GM21825 (cell line): ENCODE data around the gene COL2A1.

Experiments used
- ATAC-seq: cut with Tn5 transposase; IDR thresholded peaks from one replicate; pipeline ENCODE4 v1.9.1; 2021; ENCODE audit warnings: mild to moderate bottlenecking, moderate library complexity; ENCODE audit not compliant: unreplicated experiment

Gene COL2A1

DNA sequence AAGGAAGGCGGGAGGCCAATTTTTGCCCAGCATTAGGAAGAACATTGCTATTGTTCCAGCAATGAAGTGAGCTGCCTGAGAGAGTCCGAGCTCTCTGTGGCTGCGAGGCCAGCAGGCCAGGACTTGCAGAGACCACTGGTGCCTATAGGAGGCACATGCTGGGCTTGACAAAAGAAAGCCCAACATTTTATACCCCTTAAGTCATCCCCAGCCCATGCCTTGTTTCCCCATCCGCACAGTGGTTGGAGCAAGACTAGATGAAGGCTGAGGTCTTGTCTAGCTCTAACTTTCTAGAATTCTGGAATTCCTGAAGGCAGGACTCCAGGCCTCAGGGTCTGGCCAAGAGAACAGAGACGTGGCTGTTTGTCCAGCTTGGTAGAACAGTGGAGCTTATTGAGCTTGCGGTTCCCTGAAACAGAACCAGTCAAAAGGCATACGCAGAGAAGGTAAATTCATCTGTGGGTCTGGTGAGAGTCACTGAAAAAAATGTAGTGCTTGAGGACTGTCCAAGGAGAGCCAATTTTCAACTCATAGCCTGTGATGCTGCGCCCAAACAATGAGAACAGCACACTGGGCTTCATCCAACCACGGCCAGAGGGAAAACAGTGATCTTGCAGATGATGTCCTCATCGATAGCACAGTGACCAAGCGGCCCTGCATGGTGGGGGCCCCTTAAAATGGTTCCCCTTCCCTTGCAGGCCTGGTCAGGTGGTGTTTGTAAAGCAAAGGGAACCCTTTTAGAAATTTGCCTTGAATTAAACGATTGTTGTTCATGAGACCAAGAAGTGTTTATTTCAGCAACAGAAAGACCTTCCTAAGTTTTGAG, 27.1 kb upstream of the COL2A1 start:
- ATAC-seq = no peak

DNA sequence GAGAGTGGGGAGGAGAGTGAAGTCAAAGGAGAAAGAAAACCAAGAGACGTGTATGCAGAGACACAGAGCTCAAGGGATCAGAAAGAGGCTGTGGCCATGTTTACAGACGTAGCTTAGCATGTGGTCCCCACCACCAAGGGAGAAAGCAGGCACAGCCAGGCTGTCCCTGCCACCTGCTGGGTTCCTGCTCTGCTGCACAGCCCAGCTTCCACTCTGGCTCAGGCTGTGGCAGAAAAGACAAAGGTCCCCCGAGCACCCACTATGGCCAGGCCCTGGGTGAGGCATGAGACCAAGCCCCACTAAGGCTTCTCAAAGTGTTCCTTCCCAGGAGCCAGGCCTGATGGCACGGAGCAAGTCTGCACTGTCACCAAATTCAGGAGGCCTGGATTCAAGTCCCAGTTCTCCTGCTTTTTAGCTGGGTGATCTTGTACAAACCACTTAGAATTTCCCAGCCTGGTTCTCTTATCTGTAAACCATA, 25.9 kb upstream of the COL2A1 start:
- no peak for ATAC-seq

DNA sequence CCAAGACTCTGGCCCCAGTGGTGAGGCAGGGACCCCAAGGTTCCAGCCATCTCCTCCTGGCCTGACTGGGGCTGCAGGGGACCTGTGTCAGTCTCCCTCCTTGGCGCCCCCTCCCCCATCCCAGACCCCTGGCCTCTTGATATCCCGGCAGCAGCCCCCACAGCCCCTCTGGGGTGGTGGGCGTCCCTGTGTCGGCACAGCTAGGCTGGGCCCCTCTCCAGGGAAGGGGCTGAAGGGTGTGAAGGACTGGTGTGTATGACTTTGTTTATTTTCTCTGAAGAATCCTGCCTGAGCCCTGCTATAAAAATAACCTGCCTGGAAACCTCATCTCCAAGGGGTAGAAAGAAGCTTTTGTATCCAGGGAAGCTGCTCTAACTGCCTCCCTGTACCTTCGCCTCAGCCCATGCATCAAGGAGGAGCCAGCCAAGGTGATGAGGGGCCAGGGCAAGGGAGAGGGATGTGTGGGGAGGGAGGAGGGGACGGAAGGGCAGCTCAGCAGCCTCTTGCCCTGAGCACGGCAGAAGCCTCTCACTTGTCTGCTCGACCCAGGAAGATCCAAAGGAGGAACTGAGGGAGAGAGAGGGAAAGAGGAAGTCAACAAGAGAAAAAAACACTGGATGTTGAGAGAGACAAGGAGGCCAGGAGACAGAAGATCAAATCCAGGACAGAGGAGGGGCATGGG, 25.4 kb upstream of the COL2A1 start:
- ATAC-seq = no peak

DNA sequence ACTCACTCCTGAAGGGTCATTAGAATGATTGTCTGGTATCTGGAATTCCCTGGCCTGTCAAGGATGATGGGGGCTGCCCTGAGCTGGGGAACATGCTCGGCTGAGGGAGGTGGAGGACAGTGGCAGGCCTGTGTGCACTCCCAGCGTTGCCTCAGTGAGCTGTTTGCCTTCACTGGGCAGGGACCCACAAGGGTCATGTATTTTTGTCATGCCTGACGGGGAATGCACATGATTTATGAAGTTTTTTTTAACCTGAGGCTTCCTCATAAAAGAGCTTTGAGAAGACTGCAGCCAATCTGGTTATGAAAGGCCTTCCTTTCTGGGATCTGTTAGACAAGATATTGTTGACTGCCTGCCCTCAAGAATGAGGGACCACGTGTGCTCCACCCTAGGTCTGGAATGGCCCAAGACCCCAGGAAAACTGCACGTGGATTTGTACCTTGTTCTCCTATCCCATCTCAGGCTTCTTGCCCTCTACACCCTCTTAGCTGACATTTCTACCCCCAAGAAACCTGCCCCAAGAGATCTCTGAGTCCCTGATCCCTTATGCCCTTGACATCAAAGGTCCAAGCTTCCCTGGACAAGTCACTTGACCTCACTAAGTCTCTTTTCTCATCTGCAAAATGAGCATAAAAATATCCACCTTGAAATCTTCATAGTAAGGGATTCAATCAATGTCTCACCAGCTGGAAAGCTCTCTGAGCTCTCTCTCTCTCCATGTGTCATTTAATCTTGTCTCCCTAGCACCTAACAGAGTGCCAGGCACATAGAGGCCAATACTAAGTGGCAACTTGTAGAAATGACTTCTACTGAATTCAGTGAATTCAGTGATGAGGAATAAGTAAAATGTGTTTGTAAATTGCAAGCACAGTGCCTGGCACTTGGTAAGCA, 24.5 kb upstream of the COL2A1 start:
- ATAC-seq = no peak

DNA sequence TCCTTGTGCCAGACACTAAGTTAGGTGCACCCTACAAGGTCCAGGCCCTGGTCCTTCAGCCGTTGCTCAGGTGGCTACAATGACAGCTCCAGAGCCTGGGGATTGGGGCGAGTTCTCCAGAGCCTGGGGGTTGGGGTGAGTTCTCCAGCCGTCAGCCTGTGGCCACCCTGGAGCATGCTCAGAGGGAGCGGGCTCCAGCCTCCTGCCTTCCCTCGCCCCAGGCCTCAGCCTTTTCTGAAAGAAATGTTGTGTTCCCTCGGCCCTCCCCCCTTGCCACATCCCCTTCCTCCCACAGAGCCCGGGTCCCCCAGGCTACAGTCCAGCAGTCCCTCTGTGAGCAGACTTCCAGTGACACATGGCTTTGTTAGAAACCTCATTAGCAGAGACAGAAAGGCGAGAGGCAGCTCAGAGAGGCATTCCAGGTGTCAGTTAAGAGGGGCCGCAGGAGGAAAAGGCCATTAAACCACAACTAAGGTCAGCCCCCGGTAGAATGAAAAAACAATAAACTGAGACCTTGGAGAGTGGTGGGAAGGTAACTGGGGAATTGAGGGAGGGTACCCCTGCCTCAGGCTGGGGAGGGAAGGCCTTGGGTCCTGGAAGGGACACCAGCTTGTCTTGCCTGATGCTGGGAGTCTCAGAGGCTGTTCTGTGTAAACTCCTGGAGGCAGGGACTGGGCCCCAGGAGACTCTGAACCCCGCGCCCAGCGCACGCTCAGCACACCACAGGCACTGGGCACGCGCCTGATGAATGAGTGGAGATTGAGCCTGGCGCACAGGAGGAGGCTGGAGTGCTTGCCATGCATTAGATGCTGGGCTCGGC, 23.1 kb upstream of the COL2A1 start:
- ATAC-seq = no peak

DNA sequence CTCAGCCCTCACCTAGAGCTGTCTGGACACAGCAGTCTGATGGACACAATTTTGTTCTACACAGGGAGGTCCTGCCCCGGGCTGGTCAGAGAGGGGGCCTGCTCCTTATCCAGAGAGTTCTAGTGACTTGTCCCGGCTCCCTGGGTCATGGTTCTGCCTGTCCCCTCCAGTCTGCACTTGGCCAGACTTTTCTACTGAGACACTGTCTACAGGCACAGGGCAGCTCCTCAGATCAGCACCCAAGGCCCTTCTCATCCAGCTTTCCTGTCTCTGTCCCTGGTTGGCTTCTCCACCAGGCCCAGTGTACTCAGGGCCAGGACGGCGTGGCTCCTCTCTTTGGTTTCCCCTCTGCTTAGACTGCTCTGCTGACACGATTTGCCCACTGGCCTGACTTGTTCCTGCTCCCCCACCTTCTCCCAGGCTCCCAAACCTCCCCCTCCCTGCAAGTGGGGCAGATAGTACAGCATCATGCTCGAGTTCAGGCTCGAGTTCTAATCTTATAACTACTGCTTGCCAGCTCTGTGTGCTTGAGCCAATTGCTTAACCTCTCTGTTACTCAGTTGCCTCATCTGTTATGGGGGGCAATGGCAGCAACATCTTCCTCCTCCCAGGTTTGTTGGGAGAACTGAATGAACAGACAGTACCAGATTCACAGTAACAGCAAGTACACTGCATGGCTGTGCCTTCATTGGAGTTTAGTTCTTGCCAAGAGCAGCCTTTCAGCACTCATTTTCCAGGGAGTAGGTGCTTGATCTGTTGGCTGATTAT, 22.0 kb upstream of the COL2A1 start:
- ATAC-seq = no peak

DNA sequence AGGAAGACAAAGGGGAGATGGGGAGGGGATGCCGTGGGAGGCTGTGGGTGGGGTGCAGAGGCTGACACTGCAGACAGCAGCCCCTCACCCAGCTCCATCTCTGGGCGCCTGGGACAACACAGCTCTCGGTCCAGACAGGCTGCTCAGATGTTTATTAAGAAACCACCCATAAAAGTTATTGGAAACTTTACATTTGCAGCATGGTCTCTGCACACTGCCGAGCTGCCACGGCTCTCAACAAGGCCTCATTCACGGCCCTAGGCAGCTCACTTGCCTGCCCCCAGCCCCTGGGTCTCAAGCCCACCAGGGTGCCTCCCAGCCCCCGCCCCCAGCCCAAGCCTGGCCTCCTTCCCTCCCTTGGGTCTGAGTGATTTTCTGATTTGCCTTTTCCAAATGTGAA, 21.0 kb upstream of the COL2A1 start:
- ATAC-seq = no peak

DNA sequence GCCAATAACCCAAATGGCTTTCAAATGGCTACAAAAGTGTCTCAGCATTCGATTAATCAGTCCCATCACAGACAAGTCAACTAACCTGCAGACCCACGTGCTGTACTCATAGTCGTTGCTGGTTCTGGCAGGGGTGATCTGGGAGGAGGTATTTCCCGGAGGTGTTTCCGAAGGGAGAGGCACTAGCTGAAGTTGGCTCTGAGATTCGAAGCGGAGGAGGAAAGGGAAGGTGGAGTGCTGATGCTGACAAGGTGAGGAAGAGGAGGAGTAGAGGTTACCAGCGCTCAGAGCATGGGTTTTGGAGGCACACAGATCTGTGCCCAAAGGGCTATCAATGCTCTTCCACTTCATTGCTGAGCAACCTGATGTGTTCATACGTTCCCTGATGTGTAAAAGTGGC, 20.5 kb upstream of the COL2A1 start:
- ATAC-seq = no peak

DNA sequence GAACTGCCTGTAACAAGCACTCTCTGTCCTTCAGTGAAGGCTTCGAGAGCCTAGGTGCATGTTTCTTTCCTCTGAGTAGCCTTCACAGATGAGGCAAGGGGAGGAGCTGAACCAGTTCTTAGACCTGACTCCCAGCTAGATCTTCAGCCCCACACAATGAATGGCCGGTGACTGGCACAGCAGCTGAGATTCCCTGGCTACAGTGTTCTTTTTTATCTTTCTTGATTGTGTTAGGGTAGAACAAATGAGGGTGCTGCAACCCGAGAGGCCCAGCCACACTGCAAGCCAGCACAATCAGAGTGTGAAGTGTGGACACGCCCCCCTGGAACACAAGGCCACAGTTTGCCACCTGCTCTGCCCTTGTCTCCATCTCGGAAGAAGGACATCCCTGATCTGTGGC, 19.1 kb upstream of the COL2A1 start:
- ATAC-seq = no peak

DNA sequence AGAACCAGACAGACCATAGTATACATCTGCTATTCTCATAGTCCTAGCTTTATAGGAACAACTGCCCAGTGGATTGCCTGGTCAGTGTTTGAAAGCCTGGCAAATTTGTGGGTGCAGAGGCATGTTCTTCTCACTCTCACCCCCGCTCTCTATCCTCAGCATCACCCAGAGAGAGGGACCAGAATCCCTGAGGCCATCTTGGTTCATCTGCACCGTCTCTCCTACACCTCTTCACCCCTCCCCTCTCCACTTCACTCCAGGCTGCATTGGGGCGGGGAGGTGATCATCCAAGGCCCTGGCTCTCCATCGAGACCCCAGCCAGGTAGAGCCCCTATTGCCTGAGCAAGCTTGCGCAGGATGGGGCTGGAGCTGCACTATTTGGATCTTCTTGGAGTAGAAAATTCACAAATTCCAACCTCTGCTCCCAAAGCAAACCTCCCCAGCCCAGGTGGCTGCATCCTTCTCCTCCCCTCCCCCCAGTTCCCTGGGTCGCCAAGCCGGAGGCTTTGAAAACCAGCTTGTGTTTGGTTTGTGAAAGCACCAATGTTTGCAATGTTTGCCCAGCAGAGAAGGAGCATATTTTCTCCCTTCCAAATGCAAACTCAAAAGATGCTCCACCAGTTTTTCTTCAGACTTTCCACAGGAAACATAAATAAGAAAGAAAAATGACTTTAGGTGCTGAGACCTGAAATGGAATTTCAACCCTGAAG, 18.6 kb upstream of the COL2A1 start:
- no peak for ATAC-seq

DNA sequence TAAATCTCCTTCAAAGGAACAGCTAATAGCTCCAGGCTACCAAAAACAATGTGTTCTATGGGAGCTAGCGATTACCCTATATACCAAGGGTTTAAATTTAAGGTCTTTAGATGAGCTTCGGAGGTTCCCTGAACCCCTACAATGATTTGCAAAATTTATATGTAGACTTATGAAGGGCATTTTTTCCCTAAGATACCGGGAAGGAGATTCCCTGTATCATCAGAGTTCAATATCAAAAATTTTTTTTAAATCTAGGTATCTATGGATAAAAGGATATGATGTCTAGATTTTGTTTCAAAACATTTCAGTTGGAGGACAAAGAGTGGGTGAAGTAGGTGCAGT, 17.9 kb upstream of the COL2A1 start:
- no peak for ATAC-seq

DNA sequence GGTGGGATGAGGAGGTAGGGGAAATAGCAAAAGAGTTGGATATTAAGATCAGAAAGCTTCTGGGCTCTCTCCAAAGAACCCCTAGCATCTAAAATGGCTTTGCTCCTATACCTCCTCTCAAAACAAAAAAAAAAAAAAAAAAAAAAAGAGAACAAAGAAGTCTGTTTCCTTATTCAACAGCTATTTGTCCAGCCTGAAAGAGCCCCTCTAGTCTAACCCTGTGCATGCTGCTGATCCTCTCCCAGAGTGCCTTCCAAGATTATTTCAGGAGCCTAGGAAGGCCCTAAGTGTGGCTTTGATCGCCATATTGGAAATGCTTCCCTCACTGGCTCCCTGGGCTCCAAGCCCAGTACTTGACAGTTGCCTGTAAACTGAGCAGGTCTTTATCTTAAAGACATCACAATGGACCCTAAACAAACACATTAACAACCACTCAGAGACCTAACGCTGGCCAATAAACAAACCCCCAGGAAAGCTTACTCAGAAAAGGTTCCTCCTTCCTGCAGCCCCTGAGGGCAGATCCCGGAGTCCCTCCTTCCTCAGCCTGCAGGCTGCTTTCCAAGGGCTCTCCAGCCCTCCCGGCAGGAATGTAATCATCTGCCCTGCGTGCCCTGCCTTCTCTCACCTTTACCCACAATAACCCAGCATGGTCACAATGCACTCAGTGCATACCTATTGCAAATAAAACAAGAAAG, 17.4 kb upstream of the COL2A1 start:
- no peak for ATAC-seq

DNA sequence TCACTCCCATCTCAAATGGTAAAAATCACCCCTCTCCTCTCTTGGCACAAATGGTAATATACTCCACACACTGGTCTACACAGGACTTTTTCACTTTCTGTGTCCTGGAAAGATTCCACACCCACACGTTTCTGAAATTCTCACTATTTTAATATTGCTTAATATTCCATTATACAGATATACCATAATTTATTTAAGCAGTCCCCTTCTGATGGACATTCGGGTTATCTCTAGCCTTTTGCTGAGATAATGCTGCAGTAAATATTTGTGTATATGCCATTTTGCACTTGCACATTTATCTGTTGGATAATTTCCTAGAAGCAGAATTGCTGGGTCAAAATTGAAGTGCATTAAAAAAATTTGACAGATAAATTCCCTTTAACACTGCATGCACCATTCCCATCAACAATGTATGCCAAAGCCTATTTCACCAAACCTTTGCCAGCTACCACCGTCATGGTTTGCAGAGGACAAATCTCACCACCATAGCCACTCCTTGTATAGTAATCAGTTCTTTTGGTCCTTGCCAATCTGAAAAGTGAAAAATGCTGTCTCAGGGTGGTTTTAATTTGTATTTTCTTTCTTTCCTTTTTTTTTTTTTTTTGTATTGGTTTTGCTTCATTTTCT, 15.5 kb upstream of the COL2A1 start:
- ATAC-seq = no peak

DNA sequence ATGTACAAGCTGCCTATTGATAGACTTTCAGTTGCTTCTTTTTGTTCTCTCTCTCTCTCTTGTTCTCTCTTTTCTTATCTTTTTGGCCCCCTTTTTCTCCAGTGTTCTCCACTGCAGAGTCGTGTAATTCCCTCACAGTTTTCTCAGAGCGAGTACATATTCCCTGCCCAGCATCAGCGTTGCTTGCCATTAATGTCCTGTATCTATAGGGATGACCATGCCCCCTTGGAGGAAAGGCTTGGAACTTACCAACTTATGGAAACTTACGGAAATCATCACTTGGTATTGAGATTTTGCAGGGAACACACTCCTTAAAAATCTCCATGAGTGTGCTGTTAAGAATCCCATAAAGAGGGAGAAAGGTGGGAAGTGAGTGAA, 14.3 kb upstream of the COL2A1 start:
- no peak for ATAC-seq

DNA sequence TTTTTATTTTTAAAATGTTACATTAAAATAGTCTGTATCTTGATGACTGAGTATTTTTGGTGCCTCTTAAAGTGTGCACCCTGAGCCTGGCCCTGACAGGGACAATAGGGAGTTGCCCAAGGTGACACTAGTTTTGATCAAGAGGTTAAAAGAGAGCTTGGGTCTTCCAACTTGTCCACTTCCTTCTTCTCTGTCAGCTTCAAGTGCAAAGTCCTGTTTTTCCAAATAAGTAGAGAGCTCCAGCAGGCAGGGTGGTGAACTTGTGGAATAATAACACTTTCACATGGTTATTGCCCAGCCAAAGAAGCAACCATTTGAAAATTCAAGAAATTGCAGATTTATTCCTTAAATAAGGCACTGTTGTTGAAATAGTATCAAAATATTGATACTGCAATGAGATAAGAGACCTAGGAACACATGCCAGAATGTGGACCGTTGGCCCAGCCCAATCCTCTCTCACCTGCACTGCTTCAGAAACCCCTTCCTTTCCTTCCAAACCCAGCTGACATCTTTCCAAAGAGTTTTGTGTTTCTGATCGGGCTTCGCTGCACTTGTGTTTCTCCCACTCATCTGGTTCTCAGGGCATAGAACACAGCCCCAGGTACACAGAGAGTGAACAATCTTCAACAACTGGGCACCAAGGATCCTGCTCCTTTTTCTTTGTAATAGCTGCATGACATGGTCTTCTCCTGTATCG, 13.8 kb upstream of the COL2A1 start:
- ATAC-seq = no peak

DNA sequence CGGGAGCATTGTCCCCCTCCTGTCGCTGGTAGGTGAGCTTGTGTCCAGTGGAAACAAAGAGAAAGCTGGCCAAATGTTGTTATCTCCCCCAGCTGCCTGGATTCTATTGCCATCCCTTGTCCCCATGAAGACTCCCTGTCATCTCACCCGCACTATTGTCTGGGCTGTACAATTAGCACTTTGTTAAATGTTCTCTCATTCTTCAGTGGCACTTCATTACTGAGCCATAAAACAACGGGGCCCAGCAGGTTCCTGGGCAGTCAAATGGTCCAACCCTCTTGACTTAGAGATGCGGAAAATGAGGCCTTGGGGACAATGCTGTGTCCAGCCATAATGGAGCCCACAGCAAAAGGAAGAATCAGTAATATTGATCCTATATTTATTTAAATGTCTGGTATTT, 13.2 kb upstream of the COL2A1 start:
- ATAC-seq = no peak

DNA sequence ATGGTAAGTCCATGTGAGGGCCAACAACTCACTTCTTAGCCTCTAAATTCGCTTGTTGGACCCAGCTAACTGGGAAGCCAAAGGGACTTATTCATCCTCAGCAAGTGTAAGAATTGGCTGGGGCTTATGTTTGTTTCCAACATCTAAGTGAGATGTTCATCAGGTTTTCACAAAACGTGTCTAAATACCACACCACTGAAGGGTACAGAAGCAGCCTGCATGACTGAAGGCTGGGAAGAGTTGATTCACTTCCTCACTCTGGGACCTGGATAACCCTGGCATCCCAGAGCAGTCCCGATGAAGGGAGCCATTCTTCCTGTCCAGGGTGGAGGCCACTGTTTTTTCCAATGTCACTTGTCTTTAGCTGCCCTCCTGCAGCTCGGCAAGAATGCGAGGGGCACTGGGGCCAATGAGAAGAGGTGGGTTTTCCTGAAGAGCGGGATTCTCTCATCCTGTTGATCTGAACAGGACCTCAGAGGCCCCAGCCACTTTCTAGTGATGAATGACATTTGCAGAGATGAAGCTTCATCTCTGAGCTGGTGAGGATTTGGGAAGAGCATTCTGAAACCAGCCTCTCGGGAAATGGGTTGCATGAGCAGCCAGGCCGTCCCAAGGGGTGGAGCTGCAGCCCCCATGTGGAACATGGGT, 12.2 kb upstream of the COL2A1 start:
- no peak for ATAC-seq
